Measurements from ENCODE around the gene PRMT1. TPM values are rescaled to one million over a fixed set of nuclear protein-coding genes. Genes with fewer than 3 reads are reported as not detected.

Gene PRMT1
- total and polyA plus RNA-seq, 9 of the 15 experiments (the other 6 are each of a cell fraction or from before 2014, with no cell fraction given), result 13.3 to 464 (median 326) TPM

- TF ChIP-seq, protein P1, sequence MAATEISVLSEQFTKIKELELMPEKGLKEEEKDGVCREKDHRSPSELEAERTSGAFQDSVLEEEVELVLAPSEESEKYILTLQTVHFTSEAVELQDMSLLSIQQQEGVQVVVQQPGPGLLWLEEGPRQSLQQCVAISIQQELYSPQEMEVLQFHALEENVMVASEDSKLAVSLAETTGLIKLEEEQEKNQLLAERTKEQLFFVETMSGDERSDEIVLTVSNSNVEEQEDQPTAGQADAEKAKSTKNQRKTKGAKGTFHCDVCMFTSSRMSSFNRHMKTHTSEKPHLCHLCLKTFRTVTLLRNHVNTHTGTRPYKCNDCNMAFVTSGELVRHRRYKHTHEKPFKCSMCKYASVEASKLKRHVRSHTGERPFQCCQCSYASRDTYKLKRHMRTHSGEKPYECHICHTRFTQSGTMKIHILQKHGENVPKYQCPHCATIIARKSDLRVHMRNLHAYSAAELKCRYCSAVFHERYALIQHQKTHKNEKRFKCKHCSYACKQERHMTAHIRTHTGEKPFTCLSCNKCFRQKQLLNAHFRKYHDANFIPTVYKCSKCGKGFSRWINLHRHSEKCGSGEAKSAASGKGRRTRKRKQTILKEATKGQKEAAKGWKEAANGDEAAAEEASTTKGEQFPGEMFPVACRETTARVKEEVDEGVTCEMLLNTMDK (IDR thresholded peaks at IDR 0.05; ENCODE audit: borderline replicate concordance, insufficient read depth, low read depth, low read length, poor library complexity, severe bottlenecking), result peak; percentile 76
- peak; percentile 51 for TF ChIP-seq NFIC (IDR thresholded peaks at IDR 0.05)
- TF ChIP-seq, protein P2, sequence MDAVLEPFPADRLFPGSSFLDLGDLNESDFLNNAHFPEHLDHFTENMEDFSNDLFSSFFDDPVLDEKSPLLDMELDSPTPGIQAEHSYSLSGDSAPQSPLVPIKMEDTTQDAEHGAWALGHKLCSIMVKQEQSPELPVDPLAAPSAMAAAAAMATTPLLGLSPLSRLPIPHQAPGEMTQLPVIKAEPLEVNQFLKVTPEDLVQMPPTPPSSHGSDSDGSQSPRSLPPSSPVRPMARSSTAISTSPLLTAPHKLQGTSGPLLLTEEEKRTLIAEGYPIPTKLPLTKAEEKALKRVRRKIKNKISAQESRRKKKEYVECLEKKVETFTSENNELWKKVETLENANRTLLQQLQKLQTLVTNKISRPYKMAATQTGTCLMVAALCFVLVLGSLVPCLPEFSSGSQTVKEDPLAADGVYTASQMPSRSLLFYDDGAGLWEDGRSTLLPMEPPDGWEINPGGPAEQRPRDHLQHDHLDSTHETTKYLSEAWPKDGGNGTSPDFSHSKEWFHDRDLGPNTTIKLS (IDR thresholded peaks at IDR 0.05; ENCODE audit: borderline replicate concordance, low read depth), result peak; percentile 82
- TF ChIP-seq ARHGAP35 (IDR thresholded peaks at IDR 0.05; ENCODE audit: partially characterized antibody), result no peak
- TF ChIP-seq TRIM28 (IDR thresholded peaks at IDR 0.05), result no peak
- 0 out of 2 replicates have a peak, but pooled peaks have one; percentile 20 for TF ChIP-seq ELF4 (CRISPR knock-in tag; IDR thresholded peaks at IDR 0.05)
- no peak for TF ChIP-seq MEF2A (IDR thresholded peaks at IDR 0.05; ENCODE audit: control insufficient read depth, low read depth, low read length)
- peak; percentile 73 for TF ChIP-seq POLR2AphosphoS5 (IDR thresholded peaks at IDR 0.05; ENCODE audit: control insufficient read depth, insufficient read depth, low read depth, low read length)
- peak; percentile 21 for TF ChIP-seq BRD9 (IDR thresholded peaks at IDR 0.05; ENCODE audit: low read depth, partially characterized antibody)
- TF ChIP-seq CHD7 (IDR thresholded peaks at IDR 0.05; ENCODE audit: low read depth, low read length), result no peak
- TF ChIP-seq CXXC5 (CRISPR knock-in tag; IDR thresholded peaks at IDR 0.05), result peak; percentile 25
Observed at GRCh38 chr19:49677231-49677900, at the start of gene PRMT1 (continued).
